Endothelial cell of umbilical vein (primary cell): Measurements from ENCODE around the gene FAM227B. TPM values are rescaled to one million over a fixed set of nuclear protein-coding genes. Genes with fewer than 3 reads are reported as not detected.

ENCODE experiments used
- BruUV-seq: library from RNA; stranded (reverse); fragments of 400-500 nt; replicated peaks from 2 replicates; lab custom pipeline; 2021; lab: Mats Ljungman, UMichigan
- CTCF ChIA-PET: fragments of 300-600, 350-600 bp; sonication (Branson Sonifier 250); formaldehyde crosslinking; loops from one replicate; lab custom pipeline; 2021; ENCODE audit warnings: antibody characterized with exemption, inconsistent platforms; lab: Charles Lee
- POLR2A ChIA-PET: fragments of 300-600, 350-600 bp; sonication (Branson Sonifier 250); formaldehyde crosslinking; loops from one replicate; lab custom pipeline; 2021; ENCODE audit warnings: antibody characterized with exemption, inconsistent platforms; lab: Charles Lee
- DNase-seq: peaks from one replicate; pipeline ENCODE4 v3.0.0-alpha.2; 2011; ENCODE audit warnings: low read depth, low spot score
- FAIRE-seq: peaks from 2 replicates; lab custom pipeline; 2011; peaks lifted over from hg19 to GRCh38; lab: Jason Lieb, UNC
- H2AFZ ChIP-seq: 2 replicates; pipeline ENCODE4 v1.6.0; 2012; ENCODE audit warnings: low read depth, low read length, control low read depth, inconsistent platforms
- H3K27ac ChIP-seq: 2 replicates; pipeline ENCODE4 v1.5.1; 2011; ENCODE audit warnings: low read depth, mild to moderate bottlenecking, control low read depth, low read length, moderate library complexity; ENCODE audit not compliant: insufficient read depth
- H3K27me3 ChIP-seq, 2 experiments: 2 replicates each; pipeline versions ENCODE4 v1.6.0 to v1.6.1; 2011; ENCODE audit warnings: low read length in 2 of 2, mixed read lengths in 1 of 2; ENCODE audit not compliant: control insufficient read depth in 2 of 2, insufficient read depth in 2 of 2
- H3K36me3 ChIP-seq, 2 experiments: 2 replicates in 1 of 2; 3 replicates in 1 of 2; pipeline ENCODE4 v1.5.1; 2011; ENCODE audit warnings: low read length in 2 of 2, mild to moderate bottlenecking in 1 of 2, moderate library complexity in 1 of 2; ENCODE audit not compliant: control insufficient read depth in 2 of 2, insufficient read depth in 2 of 2; ENCODE audit errors: extremely low read depth in 1 of 2
- H3K4me1 ChIP-seq: 3 replicates; pipeline ENCODE4 v1.5.1; 2011; ENCODE audit warnings: mild to moderate bottlenecking, low read length; ENCODE audit not compliant: control insufficient read depth, insufficient read depth; ENCODE audit errors: extremely low read depth
- H3K4me2 ChIP-seq: 2 replicates; pipeline ENCODE4 v1.6.1; 2011; ENCODE audit warnings: low read length, control low read depth, mixed read lengths; ENCODE audit not compliant: insufficient read depth
- H3K4me3 ChIP-seq, 3 experiments: fragments of 200-600 bp in 1 of 3; sonication (generic), shearing (Covaris generic) in 1 of 3; replicated peaks in 1 of 3; 2 replicates each; pipeline ENCODE4 v1.5.1; 2011 to 2016; ENCODE audit warnings: control low read depth in 3 of 3, low read length in 3 of 3, mild to moderate bottlenecking in 2 of 3, inconsistent platforms in 1 of 3, low read depth in 1 of 3, moderate library complexity in 1 of 3; ENCODE audit not compliant: insufficient read depth in 1 of 3
- H3K79me2 ChIP-seq: 2 replicates; pipeline ENCODE4 v1.6.0; 2012; ENCODE audit warnings: low read length, inconsistent platforms; ENCODE audit not compliant: control insufficient read depth, insufficient read depth
- H3K9ac ChIP-seq: replicated peaks from 2 replicates; pipeline ENCODE3; 2011; ENCODE audit warnings: low read length, control low read depth; ENCODE audit not compliant: insufficient read depth; ENCODE audit errors: extremely low read depth
- H3K9me1 ChIP-seq: replicated peaks from 3 replicates; pipeline ENCODE4 v1.6.0; 2011; ENCODE audit warnings: mild to moderate bottlenecking, low read length; ENCODE audit not compliant: control insufficient read depth, insufficient read depth; ENCODE audit errors: extremely low read depth
- H3K9me3 ChIP-seq: replicated peaks from 2 replicates; pipeline ENCODE4 v1.5.1; 2012; ENCODE audit warnings: low read length, inconsistent platforms; ENCODE audit not compliant: control insufficient read depth, insufficient read depth
- H4K20me1 ChIP-seq: replicated peaks from 2 replicates; pipeline ENCODE3; 2011; ENCODE audit warnings: mild to moderate bottlenecking, low read length; ENCODE audit not compliant: control insufficient read depth, insufficient read depth; ENCODE audit errors: extremely low read depth
- CTCF ChIP-seq, 2 donors: IDR thresholded peaks; 1 replicate in 1 of 2; 2 replicates in 1 of 2; pipeline ENCODE4 v1.5.1; 2011; ENCODE audit warnings: low read length in 2 of 2, mild to moderate bottlenecking in 2 of 2, moderate library complexity in 2 of 2, control low read depth in 1 of 2, inconsistent platforms in 1 of 2, low read depth in 1 of 2; ENCODE audit not compliant: insufficient read depth in 1 of 2; ENCODE audit errors: extremely low read depth in 1 of 2
- EZH2 ChIP-seq: IDR thresholded peaks from 2 replicates; pipeline ENCODE4 v1.6.1; 2012; ENCODE audit warnings: borderline replicate concordance, low read depth, mild to moderate bottlenecking, moderate library complexity, low read length, inconsistent platforms; ENCODE audit not compliant: severe bottlenecking
- FOS ChIP-seq: IDR thresholded peaks from 2 replicates; pipeline ENCODE4 v1.6.1; 2011; ENCODE audit warnings: mild to moderate bottlenecking, low read length, moderate library complexity, borderline replicate concordance; ENCODE audit not compliant: insufficient read depth
- GATA2 ChIP-seq: IDR thresholded peaks from 2 replicates; pipeline ENCODE4 v1.7.0; 2011; ENCODE audit warnings: low read depth, mild to moderate bottlenecking, moderate library complexity, mixed read lengths, low read length; ENCODE audit not compliant: insufficient read length, insufficient read depth
- JUN ChIP-seq: IDR thresholded peaks from 2 replicates; pipeline ENCODE4 v1.6.1; 2011; ENCODE audit warnings: borderline replicate concordance, low read depth; ENCODE audit not compliant: insufficient read length, insufficient read depth
- MAX ChIP-seq: IDR thresholded peaks from 2 replicates; pipeline ENCODE4 v1.6.1; 2011; ENCODE audit not compliant: insufficient read depth, insufficient read length
- MYC ChIP-seq: IDR thresholded peaks from one replicate; pipeline ENCODE4 v1.6.1; 2011; ENCODE audit warnings: mild to moderate bottlenecking, low read depth, low read length
- POLR2A ChIP-seq: IDR thresholded peaks from 2 replicates; pipeline ENCODE4 v1.6.1; 2012; ENCODE audit warnings: low read depth, mild to moderate bottlenecking, control low read depth, low read length
- POLR2AphosphoS5 ChIP-seq: IDR thresholded peaks from 2 replicates; pipeline ENCODE4 v1.6.1; 2012; ENCODE audit warnings: low read depth, mild to moderate bottlenecking, control low read depth, low read length, moderate library complexity; ENCODE audit not compliant: insufficient read depth
- dilution Hi-C: fragments of 300-500 bp; cut with MboI; formaldehyde crosslinking; loops from one replicate; pipeline ENCODE4 v1.15.0; 2019; ENCODE audit warnings: low sequenced_read_pairs; ENCODE audit not compliant: extremely low pct_ligation_motif_present
- intact Hi-C: fragments of 100-400 bp; cut with micrococcal nuclease; formaldehyde crosslinking; loops from one replicate; pipeline ENCODE4 v1.10.0; 2022
- polyA plus RNA-seq, 4 experiments: library from polyadenylated mRNA; depleted of rRNA in 3 of 4; stranded (reverse) in 3 of 4; unstranded in 1 of 4; fragments of >200 nt; gene quantifications; 2 replicates each; pipeline versions ENCODE4 v1.2.1 to v1.2.3, GENCODE V29; 2011 to 2012; ENCODE audit warnings: missing spikeins in 1 of 4
- total RNA-seq: library from RNA; stranded (reverse); gene quantifications from 2 replicates; pipeline ENCODE4 v1.2.3, GENCODE V29; 2021

FAM227B gene
- total and polyA plus RNA-seq, 2 donors (not counting 3 experiments of a cell fraction or from before 2014, with no cell fraction given): 1.5 to 1.8 TPM

- no TSS peak for BruUV-seq
- POLR2A ChIA-PET: no interaction called here
- CTCF ChIA-PET: interaction anchor here (1.0 kb wide), 1 partner anchor 25 kb away, joined by 5 read pairs; no protein-coding TSS in a partner anchor
- Histone ChIP-seq H4K20me1 (no peaks in the 10 kb centered on the region), H3K9me3 (no peaks in the 10 kb centered on the region), H3K36me3 (no peaks in the 10 kb centered on the region), H3K79me2 (no peaks in the 10 kb centered on the region), H2AFZ (no peak overlapping the region), H3K4me2 (no peak overlapping the region), H3K9ac (no peak overlapping the region), H3K4me1 (no peaks in the 10 kb centered on the region), H3K27me3 (no peaks in the 10 kb centered on the region), H3K4me3 (no peak overlapping the region), H3K27ac (no peak overlapping the region), H3K9me1 (no peaks in the 10 kb centered on the region)
- no peak for FAIRE-seq
- dilution Hi-C loops: no loop called here
- no peak for TF ChIP-seq MAX
- no peak for TF ChIP-seq POLR2A
- TF ChIP-seq CTCF (IDR thresholded peaks at IDR 0.05; ENCODE audit: extremely low read depth in 1 of 2, insufficient read depth in 1 of 2, low read depth in 1 of 2, low read length in 2 of 2): no peak
- TF ChIP-seq FOS: no peak
- no peak for TF ChIP-seq MYC
- no peak for TF ChIP-seq EZH2
- no peak for TF ChIP-seq JUN
- TF ChIP-seq GATA2: no peak
- no peak for TF ChIP-seq POLR2AphosphoS5
- intact Hi-C loops: no loop called here
- no peak for DNase-seq
Measured at GRCh38 chr15:49495993-49496753, 124.4 kb downstream of the FAM227B start.
